Left colon (tissue), 2 donors: ENCODE measurements around the gene CHM. TPM values are rescaled to one million over a fixed set of nuclear protein-coding genes. Genes with fewer than 3 reads are reported as not detected.

Experiments used
- microRNA-seq, 2 donors: library from miRNA; unstranded; fragments of <30 nt; microRNA quantifications; one replicate each; pipeline versions ENCODE4 v1.1.0 to v1.2.0, GENCODE V29; 2020
- total RNA-seq, 2 donors: library from RNA; stranded (reverse); fragmentation: NEBNext Ultra II Directional; extraction: Animal tissue kit (Norgen Biotek cat#: 25700); gene quantifications; one replicate each; pipeline ENCODE4 v1.2.1, GENCODE V29; 2021
- donor health status: DM: no; HTN: no; CAD: no.
- donor health status: DM: yes; HTN: yes; CAD: no.

CHM gene
- total RNA-seq, 2 donors from 2014 or later = 16.3 to 16.8 TPM

Small RNA genes within 50 kb of the gene (microRNA-seq; reads per million reads assigned to microRNA genes)
- gene MIR1321 (0 reads per million in 2 donors), gene MIR361 (3,074 to 4,185 reads per million in 2 donors)

Other genes starting within 250 kb of the CHM start
- gene DACH2, start 100.9 kb upstream of the CHM start, total RNA-seq = not detected